DOHH2 (cell line): Measurements from ENCODE around the gene SELP.

Experiments used
- H3F3A ChIP-seq: fragments of 200-600 bp; sonication (generic), shearing (Covaris generic); 2 replicates; pipeline ENCODE4 v1.6.0; 2016; ENCODE audit warnings: antibody characterized with exemption, mild to moderate bottlenecking; ENCODE audit not compliant: control insufficient read depth, insufficient read depth
- H3K27ac ChIP-seq: fragments of 200-600 bp; sonication (generic); 2 replicates; pipeline ENCODE4 v1.5.1; 2014; ENCODE audit warnings: low read depth, mild to moderate bottlenecking, low read length, moderate library complexity
- H3K27me3 ChIP-seq: fragments of 200-600 bp; sonication (generic); 2 replicates; pipeline ENCODE4 v1.6.1; 2014; ENCODE audit warnings: mild to moderate bottlenecking, low read length, mixed read lengths; ENCODE audit not compliant: control insufficient read depth
- H3K36me3 ChIP-seq: fragments of 200-600 bp; sonication (generic); 2 replicates; pipeline ENCODE4 v1.6.1; 2014; ENCODE audit warnings: mild to moderate bottlenecking, low read length, moderate library complexity, mixed read lengths; ENCODE audit not compliant: control insufficient read depth
- H3K4me1 ChIP-seq: fragments of 200-600 bp; sonication (generic); 2 replicates; pipeline ENCODE4 v1.6.1; 2014; ENCODE audit warnings: mild to moderate bottlenecking, low read length, mixed read lengths; ENCODE audit not compliant: control insufficient read depth
- H3K4me2 ChIP-seq: fragments of 200-600 bp; sonication (generic); 2 replicates; pipeline ENCODE4 v1.6.0; 2014; ENCODE audit warnings: mild to moderate bottlenecking, low read length, moderate library complexity
- H3K4me3 ChIP-seq: fragments of 200-600 bp; sonication (generic); 2 replicates; pipeline ENCODE4 v1.5.1; 2014; ENCODE audit warnings: mild to moderate bottlenecking, low read length, mixed read lengths
- H3K79me2 ChIP-seq: fragments of 200-600 bp; sonication (generic); 2 replicates; pipeline ENCODE4 v1.6.1; 2014; ENCODE audit warnings: mild to moderate bottlenecking, low read length, mixed read lengths; ENCODE audit not compliant: control insufficient read depth
- H3K9me2 ChIP-seq: fragments of 200-600 bp; sonication (generic); replicated peaks from 2 replicates; pipeline ENCODE4 v1.6.1; 2014; ENCODE audit warnings: mild to moderate bottlenecking, low read length, mixed read lengths; ENCODE audit not compliant: control insufficient read depth
- H3K9me3 ChIP-seq: fragments of 200-600 bp; sonication (generic); 2 replicates; pipeline ENCODE4 v1.6.1; 2014; ENCODE audit warnings: antibody characterized with exemption, low read length, mixed read lengths; ENCODE audit not compliant: control insufficient read depth, insufficient read depth
- H4K20me1 ChIP-seq: fragments of 200-600 bp; sonication (generic); 2 replicates; pipeline ENCODE4 v1.6.0; 2014; ENCODE audit warnings: low read depth, mild to moderate bottlenecking, antibody characterized with exemption, low read length, moderate library complexity; ENCODE audit not compliant: control insufficient read depth, insufficient read depth
- EZH2phosphoT487 ChIP-seq: fragments of 200-600 bp; sonication (generic); IDR thresholded peaks from 2 replicates; pipeline ENCODE4 v1.6.1; 2017; ENCODE audit warnings: borderline replicate concordance, mild to moderate bottlenecking, antibody characterized with exemption, low read length, moderate library complexity, mixed read lengths
- TF ChIP-seq, protein P1 (sequence below): fragments of 200-600 bp; sonication (generic); IDR thresholded peaks from one replicate; pipeline ENCODE4 v1.5.1; 2014; ENCODE audit warnings: antibody characterized with exemption, mild to moderate bottlenecking, low read depth, low read length; ENCODE audit not compliant: poor library complexity, severe bottlenecking

SELP gene

GRCh38 chr1:169653873-169654272 is 23.9 kb upstream of the SELP start:
- no peak for TF ChIP-seq EZH2phosphoT487
- TF ChIP-seq, protein P1, sequence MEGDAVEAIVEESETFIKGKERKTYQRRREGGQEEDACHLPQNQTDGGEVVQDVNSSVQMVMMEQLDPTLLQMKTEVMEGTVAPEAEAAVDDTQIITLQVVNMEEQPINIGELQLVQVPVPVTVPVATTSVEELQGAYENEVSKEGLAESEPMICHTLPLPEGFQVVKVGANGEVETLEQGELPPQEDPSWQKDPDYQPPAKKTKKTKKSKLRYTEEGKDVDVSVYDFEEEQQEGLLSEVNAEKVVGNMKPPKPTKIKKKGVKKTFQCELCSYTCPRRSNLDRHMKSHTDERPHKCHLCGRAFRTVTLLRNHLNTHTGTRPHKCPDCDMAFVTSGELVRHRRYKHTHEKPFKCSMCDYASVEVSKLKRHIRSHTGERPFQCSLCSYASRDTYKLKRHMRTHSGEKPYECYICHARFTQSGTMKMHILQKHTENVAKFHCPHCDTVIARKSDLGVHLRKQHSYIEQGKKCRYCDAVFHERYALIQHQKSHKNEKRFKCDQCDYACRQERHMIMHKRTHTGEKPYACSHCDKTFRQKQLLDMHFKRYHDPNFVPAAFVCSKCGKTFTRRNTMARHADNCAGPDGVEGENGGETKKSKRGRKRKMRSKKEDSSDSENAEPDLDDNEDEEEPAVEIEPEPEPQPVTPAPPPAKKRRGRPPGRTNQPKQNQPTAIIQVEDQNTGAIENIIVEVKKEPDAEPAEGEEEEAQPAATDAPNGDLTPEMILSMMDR, result no peak
- no peak overlapping the region for H3K4me2 ChIP-seq
- no peaks in the 10 kb centered on the region for H3K36me3 ChIP-seq
- peaks cover 8% of the 10 kb centered on the region for H3K4me1 ChIP-seq
- H3K4me3 ChIP-seq, result no peak overlapping the region
- no peak overlapping the region for H3K27ac ChIP-seq
- H3K27me3 ChIP-seq, result no peaks in the 10 kb centered on the region
- no peaks in the 10 kb centered on the region for H3K9me3 ChIP-seq
- H4K20me1 ChIP-seq, result no peaks in the 10 kb centered on the region
- H3F3A ChIP-seq, result no peaks in the 10 kb centered on the region
- H3K79me2 ChIP-seq, result no peaks in the 10 kb centered on the region
- H3K9me2 ChIP-seq, result no peaks in the 10 kb centered on the region

- Histone ChIP-seq H3K4me1 (no peaks in the 10 kb centered on the region), H3K36me3 (no peaks in the 10 kb centered on the region), H3K27me3 (no peaks in the 10 kb centered on the region), H3K27ac (no peak overlapping the region), H4K20me1 (no peaks in the 10 kb centered on the region), H3K9me2 (no peaks in the 10 kb centered on the region), H3K79me2 (no peaks in the 10 kb centered on the region), H3F3A (no peaks in the 10 kb centered on the region), H3K9me3 (no peaks in the 10 kb centered on the region), H3K4me3 (no peak overlapping the region), H3K4me2 (no peak overlapping the region)
- TF ChIP-seq EZH2phosphoT487, result no peak
- TF ChIP-seq, protein P1, result no peak
Observed at GRCh38 chr1:169651035-169651434, 21.1 kb upstream of the SELP start.

DNA sequence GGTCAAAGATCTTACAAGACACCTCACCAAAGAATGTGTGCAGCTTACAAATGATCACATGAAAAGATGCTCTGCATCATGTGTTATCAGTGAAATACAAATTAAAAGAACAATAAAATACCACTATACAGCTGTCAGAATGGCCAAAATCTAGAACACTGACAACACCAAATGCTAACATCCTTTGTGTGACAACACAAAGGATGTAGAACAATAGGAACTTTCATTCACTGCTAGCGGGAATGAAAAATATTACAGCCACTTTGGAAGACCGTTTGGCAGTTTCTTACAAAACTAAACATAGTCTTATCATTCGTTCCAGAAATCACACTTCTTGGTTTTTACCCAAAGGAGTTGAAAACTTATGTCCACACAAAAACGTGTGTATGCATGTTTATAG is 20.6 kb upstream of the SELP start:
- no peaks in the 10 kb centered on the region for H3K27me3 ChIP-seq
- H4K20me1 ChIP-seq, result no peaks in the 10 kb centered on the region
- no peaks in the 10 kb centered on the region for H3F3A ChIP-seq
- H3K4me1 ChIP-seq, result no peaks in the 10 kb centered on the region
- no peaks in the 10 kb centered on the region for H3K9me3 ChIP-seq
- H3K4me2 ChIP-seq, result no peak overlapping the region
- H3K36me3 ChIP-seq, result no peaks in the 10 kb centered on the region
- H3K4me3 ChIP-seq, result no peak overlapping the region
- TF ChIP-seq, protein P1, result no peak
- TF ChIP-seq EZH2phosphoT487, result no peak
- no peak overlapping the region for H3K27ac ChIP-seq
- H3K79me2 ChIP-seq, result no peaks in the 10 kb centered on the region
- no peaks in the 10 kb centered on the region for H3K9me2 ChIP-seq

DNA sequence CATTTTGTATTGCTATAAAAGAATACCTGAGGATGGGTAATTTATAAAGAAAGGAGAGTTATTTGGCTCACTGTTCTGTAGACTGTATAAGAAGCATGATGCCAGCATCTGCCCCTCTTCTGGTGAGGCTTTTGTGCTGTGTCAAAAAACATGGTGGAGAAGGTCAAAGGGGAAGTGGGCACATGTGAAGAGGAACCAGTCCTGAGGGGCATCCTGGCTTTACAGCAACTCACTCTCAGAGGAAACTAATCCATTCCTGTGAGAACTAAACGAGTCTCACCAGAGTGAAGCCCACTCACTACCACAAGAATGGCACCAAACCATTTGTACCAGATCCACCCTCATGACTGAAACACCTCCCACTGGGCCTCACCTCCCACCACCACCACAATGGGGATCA is 18.8 kb upstream of the SELP start:
- H3K79me2 ChIP-seq, result no peaks in the 10 kb centered on the region
- no peaks in the 10 kb centered on the region for H3K9me2 ChIP-seq
- H3K27ac ChIP-seq, result no peak overlapping the region
- H3K4me2 ChIP-seq, result no peak overlapping the region
- no peak overlapping the region for H3K4me3 ChIP-seq
- no peaks in the 10 kb centered on the region for H3F3A ChIP-seq
- H3K9me3 ChIP-seq, result no peaks in the 10 kb centered on the region
- no peaks in the 10 kb centered on the region for H3K4me1 ChIP-seq
- H4K20me1 ChIP-seq, result no peaks in the 10 kb centered on the region
- TF ChIP-seq EZH2phosphoT487, result no peak
- TF ChIP-seq, protein P1, result no peak
- H3K27me3 ChIP-seq, result no peaks in the 10 kb centered on the region
- no peaks in the 10 kb centered on the region for H3K36me3 ChIP-seq
